Chondrocyte (in vitro differentiated cells): ENCODE data around the gene NPIPB4. TPM values are rescaled to one million over a fixed set of nuclear protein-coding genes. Genes with fewer than 3 reads are reported as not detected.
A peak's percentile ranks its signal among the peaks of the same experiment; 100 is the strongest.
"Not testable (repeated sequence)": the region's sequence is repeated elsewhere in the genome, so short reads cannot be mapped to it uniquely, and the experiment has no call there.

ENCODE experiments used
- DNase-seq: peaks from one replicate; pipeline ENCODE4 v3.0.0; 2021; ENCODE audit warnings: mixed read lengths, low spot score
- H3K27ac Mint-ChIP-seq: one replicate; pipeline ENCODE4 v1.8.0; 2021; ENCODE audit warnings: mild to moderate bottlenecking, moderate library complexity, mixed read lengths; ENCODE audit not compliant: unreplicated experiment
- H3K27me3 Mint-ChIP-seq: 2 replicates; pipeline ENCODE4 v1.8.0; 2021; ENCODE audit warnings: low read depth, mixed read lengths
- H3K36me3 Mint-ChIP-seq: 2 replicates; pipeline ENCODE4 v1.8.0; 2021; ENCODE audit warnings: low read depth, mixed read lengths
- H3K4me1 Mint-ChIP-seq: 2 replicates; pipeline ENCODE4 v1.8.0; 2021; ENCODE audit warnings: low read depth, mild to moderate bottlenecking, mixed read lengths
- H3K4me3 Mint-ChIP-seq: one replicate; pipeline ENCODE4 v1.8.0; 2021; ENCODE audit warnings: mild to moderate bottlenecking, moderate library complexity, mixed read lengths; ENCODE audit not compliant: unreplicated experiment
- H3K9me3 Mint-ChIP-seq: 2 replicates; pipeline ENCODE4 v1.8.0; 2021; ENCODE audit warnings: low read depth, mixed read lengths
- long read RNA-seq: library from polyadenylated mRNA; stranded (forward); transcript quantifications from one replicate; pipeline ENCODE4 v2.0.0, GENCODE V29; 2021
- total RNA-seq: library from RNA; stranded (reverse); gene quantifications from 3 replicates; pipeline ENCODE4 v1.2.1, GENCODE V29; 2021

The NPIPB4 gene
- total RNA-seq = 78.5 to 116 TPM (median 81.4 TPM) in 3 replicates
- long read RNA-seq = 0 reads

DNA sequence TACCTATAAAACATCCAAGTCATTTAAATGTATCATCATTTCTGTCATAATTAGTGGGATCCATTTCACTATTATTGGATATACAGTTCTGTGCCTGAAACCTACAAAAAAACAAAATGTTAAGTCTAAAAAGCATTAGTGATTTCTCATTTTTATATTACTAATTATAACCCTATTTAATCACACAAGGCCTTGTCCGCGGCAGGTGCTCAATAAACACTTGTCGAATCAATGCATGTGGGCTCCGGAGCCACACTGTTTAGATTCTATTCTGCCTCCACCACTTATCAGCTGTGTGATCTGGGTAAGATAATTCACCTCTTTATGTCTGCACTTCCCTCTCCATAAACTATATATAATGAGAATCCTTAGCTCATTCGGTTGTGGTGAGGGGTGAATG is at the start of gene NPIPB4:
NPIPB4 (minus strand) TSS at position 101 of the 400 bp plus-strand sequence. CDS start 378 bp downstream, outside the sequence.
- not testable (repeated sequence) for H3K27ac Mint-ChIP-seq, H3K4me1 Mint-ChIP-seq, H3K27me3 Mint-ChIP-seq, H3K4me3 Mint-ChIP-seq, H3K9me3 Mint-ChIP-seq, H3K36me3 Mint-ChIP-seq, DNase-seq

DNA sequence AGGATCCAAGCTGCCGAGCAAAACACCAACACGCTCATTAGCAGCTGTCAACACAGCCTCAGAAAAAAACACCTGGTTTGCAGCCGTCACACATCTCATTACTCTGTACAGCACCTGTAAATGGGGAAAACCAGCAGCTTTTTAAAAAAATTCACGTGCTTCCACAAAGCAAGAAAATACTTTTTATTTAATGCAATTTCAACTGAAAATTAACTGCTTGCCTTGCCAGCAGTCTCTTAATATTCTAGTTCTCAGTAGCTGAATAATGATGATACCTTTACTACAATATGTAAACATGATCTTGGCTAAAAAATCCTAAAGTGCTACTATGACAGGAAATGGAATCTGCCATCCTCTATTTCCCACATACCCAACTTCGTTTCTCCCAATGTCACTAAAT is 41.4 kb upstream of the NPIPB4 start:
- not testable (repeated sequence) for H3K9me3 Mint-ChIP-seq, H3K27me3 Mint-ChIP-seq, H3K36me3 Mint-ChIP-seq, H3K4me3 Mint-ChIP-seq, H3K4me1 Mint-ChIP-seq, H3K27ac Mint-ChIP-seq, DNase-seq

DNA sequence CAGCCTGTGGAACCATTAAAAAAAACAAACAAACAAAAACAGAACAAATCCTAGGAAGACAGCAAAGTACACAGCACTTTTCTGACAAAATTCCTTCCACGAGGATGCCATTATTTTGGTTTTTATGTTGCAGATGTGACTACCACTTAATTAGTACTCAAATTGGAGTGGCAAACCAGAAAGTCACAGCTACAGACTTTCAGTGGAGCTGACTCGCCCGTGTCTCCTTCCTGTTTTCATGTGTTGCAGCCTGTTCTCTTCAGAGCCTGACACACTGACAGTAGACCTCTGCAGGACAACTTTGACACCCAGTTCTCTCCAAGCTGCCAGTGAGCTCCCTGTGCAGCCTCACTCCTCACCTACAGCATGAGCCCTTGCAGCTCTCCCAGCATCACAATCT is 24.4 kb upstream of the NPIPB4 start:
- H3K36me3 Mint-ChIP-seq, H3K9me3 Mint-ChIP-seq, H3K27ac Mint-ChIP-seq, H3K4me1 Mint-ChIP-seq, H3K27me3 Mint-ChIP-seq, DNase-seq, H3K4me3 Mint-ChIP-seq: not testable (repeated sequence)

DNA sequence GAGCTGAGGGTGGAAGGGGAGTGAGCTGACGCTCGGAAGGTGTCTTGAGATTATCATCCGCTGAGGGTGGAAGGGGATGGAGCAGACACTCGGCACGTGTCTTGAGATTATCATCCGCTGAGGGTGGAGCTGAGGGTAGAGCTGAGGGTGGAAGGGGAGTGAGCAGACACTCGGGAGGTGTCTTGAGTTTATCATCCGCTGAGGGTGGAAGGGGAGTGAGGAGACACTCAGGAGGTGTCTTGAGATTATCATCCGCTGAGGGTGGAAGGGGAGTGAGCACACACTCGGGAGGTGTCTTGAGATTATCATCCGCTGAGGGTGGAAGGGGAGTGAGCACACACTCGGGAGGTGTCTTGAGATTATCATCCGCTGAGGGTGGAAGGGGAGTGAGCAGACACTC is 20.4 kb downstream of the NPIPB4 start:
- H3K9me3 Mint-ChIP-seq, H3K27me3 Mint-ChIP-seq, DNase-seq, H3K4me1 Mint-ChIP-seq, H3K27ac Mint-ChIP-seq, H3K36me3 Mint-ChIP-seq, H3K4me3 Mint-ChIP-seq: not testable (repeated sequence)

DNA sequence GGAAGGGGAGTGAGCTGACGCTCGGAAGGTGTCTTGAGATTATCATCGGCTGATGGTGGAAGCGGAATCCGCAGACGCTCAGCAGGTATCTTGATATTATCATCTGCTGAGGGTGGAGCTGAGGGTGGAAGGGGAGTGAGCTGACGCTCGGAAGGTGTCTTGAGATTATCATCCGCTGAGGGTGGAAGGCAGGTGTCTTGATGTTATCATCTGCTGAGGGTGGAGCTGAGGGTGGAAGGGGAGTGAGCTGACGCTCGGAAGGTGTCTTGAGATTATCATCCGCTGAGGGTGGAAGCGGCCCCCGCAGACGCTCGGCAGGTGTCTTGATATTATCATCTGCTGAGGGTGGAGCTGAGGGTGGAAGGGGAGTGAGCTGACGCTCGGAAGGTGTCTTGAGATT is 21.2 kb downstream of the NPIPB4 start:
- H3K27me3 Mint-ChIP-seq, H3K36me3 Mint-ChIP-seq, H3K4me3 Mint-ChIP-seq, H3K9me3 Mint-ChIP-seq, H3K27ac Mint-ChIP-seq, H3K4me1 Mint-ChIP-seq, DNase-seq: not testable (repeated sequence)

DNA sequence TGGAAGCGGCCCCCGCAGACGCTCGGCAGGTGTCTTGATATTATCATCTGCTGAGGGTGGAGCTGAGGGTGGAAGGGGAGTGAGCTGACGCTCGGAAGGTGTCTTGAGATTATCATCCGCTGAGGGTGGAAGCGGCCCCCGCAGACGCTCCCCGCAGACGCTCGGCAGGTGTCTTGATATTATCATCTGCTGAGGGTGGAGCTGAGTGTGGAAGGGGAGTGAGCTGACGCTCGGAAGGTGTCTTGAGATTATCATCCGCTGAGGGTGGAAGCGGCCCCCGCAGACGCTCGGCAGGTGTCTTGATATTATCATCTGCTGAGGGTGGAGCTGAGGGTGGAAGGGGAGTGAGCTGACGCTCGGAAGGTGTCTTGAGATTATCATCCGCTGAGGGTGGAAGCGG is 21.8 kb downstream of the NPIPB4 start:
- DNase-seq, H3K4me1 Mint-ChIP-seq: not testable (repeated sequence)

DNA sequence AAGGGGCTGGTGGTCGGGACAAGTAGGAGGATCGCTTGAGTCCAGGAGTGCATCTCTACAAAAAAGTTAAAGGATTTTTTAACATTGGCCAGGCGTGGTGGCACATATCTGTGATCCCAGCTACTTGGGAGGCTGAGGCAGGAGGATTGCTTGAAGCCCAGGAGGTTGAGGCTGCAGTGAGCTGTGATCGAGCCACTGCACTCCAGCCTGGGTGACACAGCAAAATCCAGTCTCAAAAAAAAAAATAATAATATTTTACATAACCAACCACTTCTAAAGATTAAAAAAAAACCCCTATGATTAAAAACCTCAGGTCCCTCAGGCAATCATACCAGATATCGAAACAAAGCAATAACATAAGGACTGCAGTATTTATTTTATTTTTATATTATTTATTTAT is 23.3 kb downstream of the NPIPB4 start:
- not testable (repeated sequence) for H3K4me3 Mint-ChIP-seq, H3K36me3 Mint-ChIP-seq, H3K27ac Mint-ChIP-seq, DNase-seq, H3K4me1 Mint-ChIP-seq, H3K9me3 Mint-ChIP-seq, H3K27me3 Mint-ChIP-seq

More for the DNA sequence above, 21.8 kb downstream of the NPIPB4 start:
- H3K4me3 Mint-ChIP-seq, H3K36me3 Mint-ChIP-seq, H3K27ac Mint-ChIP-seq, H3K9me3 Mint-ChIP-seq, H3K27me3 Mint-ChIP-seq: not testable (repeated sequence)

DNA sequence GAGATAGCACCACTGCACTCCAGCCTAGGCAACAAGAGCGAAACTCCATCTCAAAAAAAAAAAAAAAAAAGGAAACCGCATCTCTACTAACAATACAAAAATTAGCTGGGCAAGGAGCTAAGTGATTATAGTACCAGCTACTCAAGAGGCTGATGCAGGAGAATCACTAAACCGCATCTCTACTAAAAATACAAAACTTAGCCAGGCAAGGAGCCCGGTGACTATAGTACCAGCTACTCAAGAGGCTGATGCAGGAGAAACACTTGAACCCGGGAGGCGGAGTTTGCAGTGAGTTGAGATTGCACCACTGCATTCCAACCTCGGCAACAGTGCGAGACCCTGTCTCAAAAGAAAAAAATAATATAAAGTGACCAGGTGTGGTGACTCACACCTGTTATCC is 27.6 kb downstream of the NPIPB4 start:
- not testable (repeated sequence) for DNase-seq, H3K27me3 Mint-ChIP-seq, H3K4me3 Mint-ChIP-seq, H3K36me3 Mint-ChIP-seq, H3K9me3 Mint-ChIP-seq, H3K27ac Mint-ChIP-seq, H3K4me1 Mint-ChIP-seq

DNA sequence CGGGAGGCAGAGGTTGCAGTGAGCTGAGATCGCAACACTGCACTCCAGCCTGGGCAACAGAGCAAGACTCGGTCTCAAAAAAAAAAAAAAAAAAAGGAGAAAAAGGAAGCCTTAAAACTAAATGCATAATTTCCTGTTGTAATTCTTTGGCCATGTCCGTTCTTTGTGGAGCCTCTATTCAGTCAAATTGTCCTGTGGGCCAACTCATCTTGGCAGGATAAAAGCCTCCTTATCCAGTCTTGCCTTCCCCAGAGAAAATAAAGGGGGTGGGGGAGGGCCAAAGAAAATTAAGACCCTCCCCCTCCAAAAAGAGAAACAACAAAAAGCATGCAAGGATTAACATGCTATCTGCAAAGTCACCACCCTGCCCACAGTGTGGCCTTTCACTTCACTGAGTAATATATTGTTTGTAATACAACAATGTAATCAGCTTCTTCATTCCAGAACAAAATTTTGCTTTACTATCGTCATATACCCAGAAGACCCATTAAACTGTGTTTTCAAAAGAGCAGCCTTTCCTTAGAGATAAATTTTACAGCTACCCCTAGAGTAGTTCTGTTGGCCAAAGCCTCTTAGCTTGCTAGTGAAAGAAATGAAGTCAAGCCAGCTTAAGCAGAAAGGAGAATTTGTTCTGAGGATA is 31.4 kb downstream of the NPIPB4 start:
- not testable (repeated sequence) for H3K9me3 Mint-ChIP-seq, H3K4me1 Mint-ChIP-seq, H3K36me3 Mint-ChIP-seq, DNase-seq, H3K27ac Mint-ChIP-seq, H3K27me3 Mint-ChIP-seq, H3K4me3 Mint-ChIP-seq

DNA sequence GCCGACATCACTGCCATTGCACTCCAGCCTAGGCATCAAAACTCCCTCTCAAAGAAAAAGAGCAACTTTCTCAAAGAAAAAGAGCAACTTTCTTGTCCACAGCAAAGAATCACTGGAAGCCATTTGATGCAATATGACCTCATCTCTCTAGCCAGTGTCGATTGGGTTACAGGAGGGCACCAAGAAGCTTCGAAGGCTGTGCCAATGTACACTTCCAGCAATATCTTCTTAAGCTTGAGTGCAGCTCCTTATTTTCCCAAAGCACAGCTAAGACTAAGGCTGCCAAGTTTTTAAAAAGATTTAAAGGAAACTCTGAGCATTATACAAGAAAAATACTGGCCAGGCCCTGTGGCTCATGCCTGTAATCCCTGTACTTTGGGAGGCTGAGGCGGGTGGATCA is 32.0 kb downstream of the NPIPB4 start:
- not testable (repeated sequence) for H3K4me3 Mint-ChIP-seq, DNase-seq, H3K4me1 Mint-ChIP-seq, H3K27me3 Mint-ChIP-seq, H3K27ac Mint-ChIP-seq, H3K36me3 Mint-ChIP-seq, H3K9me3 Mint-ChIP-seq

DNA sequence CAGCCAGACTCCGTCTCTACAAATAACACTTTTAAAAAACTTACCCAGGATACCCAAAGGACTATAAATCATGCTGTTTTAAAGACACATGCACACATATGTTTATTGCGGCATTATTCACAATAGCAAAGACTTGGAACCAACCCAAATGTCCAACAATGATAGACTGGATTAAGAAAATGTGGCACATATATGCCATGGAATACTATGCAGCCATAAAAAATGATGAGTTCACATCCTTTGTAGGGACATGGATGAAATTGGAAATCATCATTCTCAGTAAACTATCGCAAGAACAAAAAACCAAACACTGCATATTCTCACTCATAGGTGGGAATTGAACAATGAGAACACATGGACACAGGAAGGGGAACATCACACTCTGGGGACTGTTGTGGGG is 34.3 kb downstream of the NPIPB4 start:
- H3K9me3 Mint-ChIP-seq, H3K4me3 Mint-ChIP-seq, H3K27ac Mint-ChIP-seq, H3K27me3 Mint-ChIP-seq, H3K36me3 Mint-ChIP-seq, DNase-seq: not testable (repeated sequence)
- peaks cover 12% of the 10 kb centered on the region for H3K4me1 Mint-ChIP-seq

DNA sequence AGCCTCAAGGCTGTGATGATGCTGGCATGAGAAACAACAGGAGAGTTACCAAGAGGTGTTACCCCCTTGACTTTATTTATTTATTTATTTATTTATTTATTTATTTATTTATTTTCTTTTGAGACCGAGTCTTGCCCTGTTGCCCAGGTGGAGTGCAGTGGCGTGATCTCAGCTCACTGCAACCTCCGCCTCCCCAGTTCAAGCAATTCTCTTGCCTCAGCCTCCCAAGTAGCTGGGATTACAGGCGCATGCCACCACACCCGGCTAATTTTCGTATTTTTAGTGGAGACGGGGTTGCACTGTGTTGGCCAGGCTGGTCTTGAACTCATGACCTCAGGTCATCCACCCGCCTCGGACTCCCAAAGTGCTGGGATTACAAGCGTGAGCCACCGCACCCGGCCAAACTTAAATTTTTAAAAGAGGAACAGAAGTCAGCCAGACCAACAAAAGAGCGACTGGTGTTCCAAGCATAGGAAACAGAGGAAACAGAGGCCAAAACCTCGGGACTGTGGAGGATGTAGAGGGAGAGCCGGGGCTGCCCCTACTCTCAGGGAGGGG is 36.6 kb downstream of the NPIPB4 start:
- H3K27me3 Mint-ChIP-seq, DNase-seq, H3K9me3 Mint-ChIP-seq, H3K36me3 Mint-ChIP-seq: not testable (repeated sequence)
- Mint-ChIP-seq H3K4me1 (peaks cover 12% of the 10 kb centered on the region), H3K27ac (peak overlapping the region; percentile 88), H3K4me3 (peak overlapping the region; percentile 80)
